K562 (cell line): ENCODE data around the gene MAP3K12. TPM values are rescaled to one million over a fixed set of nuclear protein-coding genes. Genes with fewer than 3 reads are reported as not detected.

Source experiments
- C11orf30 ChIP-seq: fragments of 450-650 bp; IDR thresholded peaks from 2 replicates; pipeline ENCODE4 v1.6.1; 2016; ENCODE audit warnings: low read depth, mild to moderate bottlenecking
- CEBPB ChIP-seq: fragments of 450-650 bp; IDR thresholded peaks from 2 replicates; pipeline ENCODE4 v1.6.1; 2016; ENCODE audit warnings: missing genetic modification characterization, missing compliant biosample characterization
- ELK1 ChIP-seq: sonication (generic); formaldehyde crosslinking; IDR thresholded peaks from 2 replicates; pipeline ENCODE4 v1.8.1; 2022; ENCODE audit warnings: missing genetic modification reagents
- HBP1 ChIP-seq: fragments of 450-650 bp; formaldehyde crosslinking; IDR thresholded peaks from 2 replicates; pipeline ENCODE4 v1.4.0; 2022; ENCODE audit warnings: missing genetic modification characterization
- MECOM ChIP-seq: fragments of 250-450 bp; sonication (Bioruptor Pico); IDR thresholded peaks from 2 replicates; pipeline ENCODE4 v1.8.0; 2022; ENCODE audit warnings: inconsistent platforms
- NONO ChIP-seq, 2 experiments: fragments of 200-400 bp in 1 of 2; fragments of 450-650 bp in 1 of 2; formaldehyde crosslinking in 1 of 2; IDR thresholded peaks; 2 replicates each; pipeline ENCODE4 v1.6.1; 2017; ENCODE audit warnings: low read depth in 2 of 2, mild to moderate bottlenecking in 2 of 2, moderate library complexity in 2 of 2, low read length in 1 of 2
- POLR2AphosphoS2 ChIP-seq: IDR thresholded peaks from 2 replicates; pipeline ENCODE4 v1.6.1; 2012; ENCODE audit warnings: low read length, improper control_type of control experiment
- RBFOX2 ChIP-seq: fragments of 200-400 bp; formaldehyde crosslinking; IDR thresholded peaks from 2 replicates; pipeline ENCODE4 v1.6.1; 2017; ENCODE audit warnings: low read depth, mild to moderate bottlenecking, low read length, moderate library complexity
- SIN3A ChIP-seq, 2 experiments: fragments of 150-350 bp in 1 of 2; IDR thresholded peaks; 2 replicates each; pipeline ENCODE4 v1.6.1; 2011 to 2016; ENCODE audit warnings: borderline replicate concordance in 2 of 2, low read depth in 2 of 2, low read length in 2 of 2, mild to moderate bottlenecking in 2 of 2, moderate library complexity in 2 of 2; ENCODE audit not compliant: control insufficient read depth in 1 of 2
- TRIM24 ChIP-seq, 2 experiments: fragments of 450-650 bp; IDR thresholded peaks; 2 replicates each; pipeline ENCODE4 v1.6.1; 2016
- TSHZ1 ChIP-seq: fragments of 250-450 bp; sonication (Bioruptor Pico); IDR thresholded peaks from 2 replicates; pipeline ENCODE4 v1.4.0; 2020; ENCODE audit warnings: mild to moderate bottlenecking, moderate library complexity
- U2AF2 ChIP-seq: fragments of 200-400 bp; formaldehyde crosslinking; optimal IDR thresholded peaks from 2 replicates; pipeline ENCODE3; 2017; ENCODE audit warnings: low read depth, mild to moderate bottlenecking, low read length
- ZNF280A ChIP-seq: fragments of 450-650 bp; IDR thresholded peaks from 2 replicates; pipeline ENCODE4 v1.6.1; 2018; ENCODE audit warnings: mild to moderate bottlenecking, low read depth; ENCODE audit not compliant: partially characterized antibody
- ZNF592 ChIP-seq: fragments of 450-650 bp; IDR thresholded peaks from 2 replicates; pipeline ENCODE4 v1.6.1; 2017; ENCODE audit warnings: antibody characterized with exemption, mild to moderate bottlenecking
- polyA plus RNA-seq, 8 experiments: library from polyadenylated mRNA; depleted of rRNA in 4 of 8; stranded (reverse) in 5 of 8; unstranded in 3 of 8; fragments of >200 nt; fragmentation: Nextera tagmentation in 2 of 8; fragmentation: Illumina TruSeq in 1 of 8; extraction: Ambion mirVana in 2 of 8; extraction: Trizol in 1 of 8; gene quantifications; 2 replicates each; pipeline versions ENCODE4 v1.2.1 to v1.2.3, GENCODE V29; 2011 to 2014; ENCODE audit warnings: inconsistent platforms in 1 of 8, missing spikeins in 1 of 8
- total RNA-seq, 7 experiments: library from RNA; depleted of rRNA in 6 of 7; stranded (reverse); fragments of >200 nt in 6 of 7; fragmentation: Illumina TruSeq in 2 of 7; extraction: Trizol in 2 of 7; gene quantifications; 2 replicates each; pipeline versions ENCODE4 v1.2.1 to v1.2.3, GENCODE V29; 2011 to 2021; ENCODE audit warnings: low replicate concordance in 1 of 7

MAP3K12 gene
- total and polyA plus RNA-seq, 9 of the 15 experiments (the other 6 are each of a cell fraction or from before 2014, with no cell fraction given): 0.10 to 2.4 (median 1.6) TPM

- TF ChIP-seq ZNF280A (no peak), TRIM24 (IDR thresholded peaks at IDR 0.05) (peak in 1 of 2 experiments; percentile 37; a peak in 1 of 4 replicates), MECOM (CRISPR knock-in tag) (peak; percentile 51; the same call in 1 of the 2 replicates), ELK1 (no peak), NONO (IDR thresholded peaks at IDR 0.05; ENCODE audit: low read depth in 2 of 2, low read length in 1 of 2) (no peak), TSHZ1 (CRISPR knock-in tag) (no peak), SIN3A (IDR thresholded peaks at IDR 0.05; ENCODE audit: borderline replicate concordance in 2 of 2, control insufficient read depth in 1 of 2, low read depth in 2 of 2, low read length in 2 of 2) (peak; percentile 4 to 14; a peak in 1 of 4 replicates), C11orf30 (no peak), POLR2AphosphoS2 (no peak), RBFOX2 (no peak), ZNF592 (no peak), U2AF2 (no peak), CEBPB (no peak), HBP1 (CRISPR knock-in tag) (no peak)
Measured at GRCh38 chr12:53493610-53494391, 5.5 kb downstream of the MAP3K12 start (continued).
